Measurements from ENCODE around the gene PPP1R7. TPM values are rescaled to one million over a fixed set of nuclear protein-coding genes. Genes with fewer than 3 reads are reported as not detected.
"Not testable (repeated sequence)": the region's sequence is repeated elsewhere in the genome, so short reads cannot be mapped to it uniquely, and the experiment has no call there.

PPP1R7 gene
- total RNA-seq, 2 donors from 2014 or later, result 48.5 to 52.7 TPM

- no peaks in the 10 kb centered on the region for H3K9me3 ChIP-seq (ENCODE audit: control insufficient read depth, low read length)
- TF ChIP-seq CTCF (conservative IDR thresholded peaks at IDR 0.05), result no peak
- H3K4me1 Mint-ChIP-seq, result no peaks in the 10 kb centered on the region
Measured at GRCh38 chr2:241194811-241195210, 44.5 kb downstream of the PPP1R7 start.

GRCh38 chr2:241195506-241196130, 45.4 kb downstream of the PPP1R7 start:
- Mint-ChIP-seq H3K4me3 (no peak overlapping the region), H3K27ac (no peak overlapping the region), H3K36me3 (ENCODE audit: low read depth) (no peaks in the 10 kb centered on the region), H3K27me3 (ENCODE audit: insufficient read depth) (no peaks in the 10 kb centered on the region), H3K9me3 (no peaks in the 10 kb centered on the region), H3K4me1 (no peaks in the 10 kb centered on the region)
- H3K4me3 ChIP-seq (ENCODE audit: low read length), result no peak overlapping the region
- no peaks in the 10 kb centered on the region for H3K27me3 ChIP-seq (ENCODE audit: control insufficient read depth, insufficient read depth, low read length, poor library complexity, severe bottlenecking)
- DNase-seq, result no peak
- H3K36me3 ChIP-seq (ENCODE audit: control insufficient read depth, insufficient read depth, low read length), result no peaks in the 10 kb centered on the region
- H3K9ac ChIP-seq (ENCODE audit: extremely low read depth, low read length, poor library complexity, severe bottlenecking), result no peak overlapping the region
- no peaks in the 10 kb centered on the region for H3K4me1 ChIP-seq (ENCODE audit: control insufficient read depth, insufficient read depth, low read length)
- 90 to 98% methylated on average over 10 to 18 of the region's 18 CpGs for WGBS, 2 experiments (ENCODE audit: insufficient coverage in 1 of 2, insufficient read length in 1 of 2)
- no peak overlapping the region for H3K27ac ChIP-seq (ENCODE audit: low read depth, low read length)
- no peaks in the 10 kb centered on the region for H3K9me3 ChIP-seq (ENCODE audit: control insufficient read depth, low read length)
- TF ChIP-seq CTCF (conservative IDR thresholded peaks at IDR 0.05), result no peak

More at GRCh38 chr2:241194811-241195210, 44.5 kb downstream of the PPP1R7 start:
- no peaks in the 10 kb centered on the region for H3K4me1 ChIP-seq (ENCODE audit: control insufficient read depth, insufficient read depth, low read length)
- Mint-ChIP-seq H3K4me3 (no peak overlapping the region), H3K9me3 (no peaks in the 10 kb centered on the region), H3K36me3 (ENCODE audit: low read depth) (no peaks in the 10 kb centered on the region), H3K27ac (no peak overlapping the region), H3K27me3 (ENCODE audit: insufficient read depth) (no peaks in the 10 kb centered on the region)
- H3K27ac ChIP-seq (ENCODE audit: low read depth, low read length), result no peak overlapping the region
- no peak overlapping the region for H3K4me3 ChIP-seq (ENCODE audit: low read length)
- 89 to 91% methylated on average over 6 to 9 of the region's 9 CpGs for WGBS, 2 experiments (ENCODE audit: insufficient coverage in 1 of 2, insufficient read length in 1 of 2)
- no peaks in the 10 kb centered on the region for H3K27me3 ChIP-seq (ENCODE audit: control insufficient read depth, insufficient read depth, low read length, poor library complexity, severe bottlenecking)
- peak; percentile 22 for DNase-seq
- no peak overlapping the region for H3K9ac ChIP-seq (ENCODE audit: extremely low read depth, low read length, poor library complexity, severe bottlenecking)
- H3K36me3 ChIP-seq (ENCODE audit: control insufficient read depth, insufficient read depth, low read length), result no peaks in the 10 kb centered on the region

- DNase-seq, result peak; percentile 13
- not testable (repeated sequence) for H3K27ac Mint-ChIP-seq; H3K9me3 Mint-ChIP-seq; H3K27ac ChIP-seq (ENCODE audit: low read depth, low read length); H3K9me3 ChIP-seq (ENCODE audit: control insufficient read depth, low read length); H3K4me3 ChIP-seq (ENCODE audit: low read length); H3K36me3 Mint-ChIP-seq (ENCODE audit: low read depth); H3K27me3 Mint-ChIP-seq (ENCODE audit: insufficient read depth); H3K27me3 ChIP-seq (ENCODE audit: control insufficient read depth, insufficient read depth, low read length, poor library complexity, severe bottlenecking); H3K36me3 ChIP-seq (ENCODE audit: control insufficient read depth, insufficient read depth, low read length); H3K4me3 Mint-ChIP-seq; H3K9ac ChIP-seq (ENCODE audit: extremely low read depth, low read length, poor library complexity, severe bottlenecking); H3K4me1 ChIP-seq (ENCODE audit: control insufficient read depth, insufficient read depth, low read length); H3K4me1 Mint-ChIP-seq
- WGBS, 2 experiments (ENCODE audit: insufficient coverage in 1 of 2, insufficient read length in 1 of 2), result 86 to 96% methylated on average over 11 to 14 of the region's 14 CpGs
Measured at GRCh38 chr2:241197246-241197645, 47.0 kb downstream of the PPP1R7 start.

GRCh38 chr2:241197947-241198346, 47.7 kb downstream of the PPP1R7 start:
- no peak overlapping the region for H3K4me3 Mint-ChIP-seq

More at GRCh38 chr2:241197947-241198346, 47.7 kb downstream of the PPP1R7 start:
- no peaks in the 10 kb centered on the region for H3K27me3 ChIP-seq (ENCODE audit: control insufficient read depth, insufficient read depth, low read length, poor library complexity, severe bottlenecking)
- no peaks in the 10 kb centered on the region for H3K9me3 ChIP-seq (ENCODE audit: control insufficient read depth, low read length)
- DNase-seq, result no peak
- Mint-ChIP-seq H3K27me3 (ENCODE audit: insufficient read depth) (no peaks in the 10 kb centered on the region), H3K9me3 (no peaks in the 10 kb centered on the region), H3K27ac (no peak overlapping the region), H3K36me3 (ENCODE audit: low read depth) (no peaks in the 10 kb centered on the region), H3K4me1 (no peaks in the 10 kb centered on the region)
- H3K36me3 ChIP-seq (ENCODE audit: control insufficient read depth, insufficient read depth, low read length), result no peaks in the 10 kb centered on the region
- no peak overlapping the region for H3K9ac ChIP-seq (ENCODE audit: extremely low read depth, low read length, poor library complexity, severe bottlenecking)
- H3K4me1 ChIP-seq (ENCODE audit: control insufficient read depth, insufficient read depth, low read length), result no peaks in the 10 kb centered on the region
- H3K4me3 ChIP-seq (ENCODE audit: low read length), result no peak overlapping the region
- H3K27ac ChIP-seq (ENCODE audit: low read depth, low read length), result no peak overlapping the region
- no peak for TF ChIP-seq CTCF (conservative IDR thresholded peaks at IDR 0.05)
- 93 to 94% methylated on average over 4 to 6 of the region's 6 CpGs for WGBS, 2 experiments (ENCODE audit: insufficient coverage in 1 of 2, insufficient read length in 1 of 2)

Data from endodermal cell (in vitro differentiated cells).